ENCODE measurements around the gene APPL1.

The APPL1 gene

DNA sequence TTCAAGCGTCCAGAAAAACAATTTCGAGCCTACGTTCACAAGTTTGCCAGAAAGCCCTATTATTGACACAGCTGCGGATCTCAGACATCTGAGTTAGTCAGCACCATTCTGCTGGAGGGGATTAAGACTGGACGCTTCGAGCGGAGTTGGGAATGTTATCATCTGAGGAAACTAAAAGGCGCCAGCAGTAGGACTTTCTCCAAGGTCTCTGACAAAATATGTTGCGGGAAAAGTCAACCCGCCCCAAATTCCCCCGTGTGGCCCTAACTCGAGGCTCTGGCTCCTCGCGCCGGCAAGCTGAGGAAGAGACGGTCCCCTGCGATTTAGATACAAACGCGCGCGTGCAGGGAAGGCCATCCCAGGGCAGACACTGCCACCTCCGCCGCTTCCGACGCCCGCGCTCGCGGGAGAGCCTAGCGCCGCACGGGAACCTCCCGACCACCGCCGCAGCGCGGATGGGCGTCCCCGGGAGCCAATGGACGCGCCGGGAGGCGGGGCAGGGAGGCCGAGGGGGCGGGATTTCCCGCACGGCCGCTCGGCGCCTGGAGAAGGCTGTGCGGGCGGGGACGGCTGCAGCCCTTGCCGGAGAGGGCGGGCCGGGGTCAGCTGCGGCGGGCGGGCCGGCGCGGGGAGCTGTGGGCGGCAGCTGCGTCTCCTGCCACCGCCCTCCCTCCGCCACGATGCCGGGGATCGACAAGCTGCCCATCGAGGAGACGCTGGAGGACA is at the start of gene APPL1:
TSS of gene APPL1 (plus strand) at position 526 of the 726 bp plus-strand sequence. CDS start at position 681, 155 bp downstream.
- DNase-seq (ENCODE audit: low read depth), result no peak
- H3K4me3 ChIP-seq (ENCODE audit: control insufficient read depth, low read depth, low read length), result peak within 1 kb of the TSS; percentile 93
- TF ChIP-seq, protein P1, sequence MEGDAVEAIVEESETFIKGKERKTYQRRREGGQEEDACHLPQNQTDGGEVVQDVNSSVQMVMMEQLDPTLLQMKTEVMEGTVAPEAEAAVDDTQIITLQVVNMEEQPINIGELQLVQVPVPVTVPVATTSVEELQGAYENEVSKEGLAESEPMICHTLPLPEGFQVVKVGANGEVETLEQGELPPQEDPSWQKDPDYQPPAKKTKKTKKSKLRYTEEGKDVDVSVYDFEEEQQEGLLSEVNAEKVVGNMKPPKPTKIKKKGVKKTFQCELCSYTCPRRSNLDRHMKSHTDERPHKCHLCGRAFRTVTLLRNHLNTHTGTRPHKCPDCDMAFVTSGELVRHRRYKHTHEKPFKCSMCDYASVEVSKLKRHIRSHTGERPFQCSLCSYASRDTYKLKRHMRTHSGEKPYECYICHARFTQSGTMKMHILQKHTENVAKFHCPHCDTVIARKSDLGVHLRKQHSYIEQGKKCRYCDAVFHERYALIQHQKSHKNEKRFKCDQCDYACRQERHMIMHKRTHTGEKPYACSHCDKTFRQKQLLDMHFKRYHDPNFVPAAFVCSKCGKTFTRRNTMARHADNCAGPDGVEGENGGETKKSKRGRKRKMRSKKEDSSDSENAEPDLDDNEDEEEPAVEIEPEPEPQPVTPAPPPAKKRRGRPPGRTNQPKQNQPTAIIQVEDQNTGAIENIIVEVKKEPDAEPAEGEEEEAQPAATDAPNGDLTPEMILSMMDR (IDR thresholded peaks at IDR 0.05; ENCODE audit: control insufficient read depth, insufficient read depth, low read depth, low read length, missing control alignments), result no peak

GRCh38 chr3:57179580-57180410 is 47.7 kb upstream of the APPL1 start:
- no peak overlapping the region for H3K4me3 ChIP-seq (ENCODE audit: control insufficient read depth, low read depth, low read length)
- TF ChIP-seq, protein P1 (IDR thresholded peaks at IDR 0.05; ENCODE audit: control insufficient read depth, insufficient read depth, low read depth, low read length, missing control alignments), result peak; percentile 53
- DNase-seq (ENCODE audit: low read depth), result no peak

DNA sequence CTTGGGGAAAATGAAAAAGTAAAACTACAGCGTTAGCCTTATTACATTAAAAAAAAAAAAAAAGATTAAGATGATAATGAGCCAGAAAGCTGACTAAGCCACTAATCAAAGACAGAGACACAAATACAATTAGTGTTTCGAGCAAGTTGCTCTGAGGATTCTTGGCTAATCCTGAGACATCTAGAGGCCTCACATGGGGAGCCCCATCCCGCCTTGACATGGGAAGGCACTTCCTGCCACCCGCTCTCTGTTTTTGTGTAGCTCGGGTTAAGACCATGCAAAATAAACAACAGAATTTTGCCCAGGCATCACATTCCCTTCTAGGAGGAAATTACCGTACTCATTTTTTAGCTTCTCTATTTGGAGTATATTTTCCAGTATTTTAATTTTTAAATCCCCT is 43.0 kb upstream of the APPL1 start:
- no peak overlapping the region for H3K4me3 ChIP-seq (ENCODE audit: control insufficient read depth, low read depth, low read length)
- DNase-seq (ENCODE audit: low read depth), result no peak
- TF ChIP-seq, protein P1 (IDR thresholded peaks at IDR 0.05; ENCODE audit: control insufficient read depth, insufficient read depth, low read depth, low read length, missing control alignments), result no peak

- no peak overlapping the region for H3K4me3 ChIP-seq (ENCODE audit: control insufficient read depth, low read depth, low read length)
- no peak for DNase-seq (ENCODE audit: low read depth)
- TF ChIP-seq, protein P1 (IDR thresholded peaks at IDR 0.05; ENCODE audit: control insufficient read depth, insufficient read depth, low read depth, low read length, missing control alignments), result no peak
These were observed 35.5 kb upstream of the APPL1 start for GRCh38 chr3:57192028-57192427.

- H3K4me3 ChIP-seq (ENCODE audit: control insufficient read depth, low read depth, low read length), result no peak overlapping the region
- TF ChIP-seq, protein P1 (IDR thresholded peaks at IDR 0.05; ENCODE audit: control insufficient read depth, insufficient read depth, low read depth, low read length, missing control alignments), result no peak
- DNase-seq (ENCODE audit: low read depth), result no peak
These were observed 32.9 kb upstream of the APPL1 start for GRCh38 chr3:57194641-57195040.

DNA sequence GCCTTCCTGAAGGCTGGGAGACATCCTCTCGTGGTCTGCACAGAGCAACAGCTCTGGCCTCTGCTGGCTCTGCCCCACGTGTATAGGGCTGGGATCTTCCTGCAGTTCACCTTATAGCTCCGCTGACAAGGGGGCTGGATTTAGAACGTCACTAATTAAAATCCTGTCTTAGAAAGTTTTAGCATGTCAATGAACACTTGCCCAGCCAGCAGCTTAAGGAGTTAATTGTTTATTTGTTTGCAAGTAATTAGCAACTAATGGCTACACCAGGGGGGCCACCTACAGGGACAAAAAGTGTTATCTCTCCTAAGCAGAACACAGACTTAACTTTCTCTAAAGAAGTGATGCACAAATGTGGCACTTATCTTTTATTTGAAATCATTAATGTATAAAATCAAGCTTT is 27.6 kb upstream of the APPL1 start, which contains the start of gene HESX1:
TSS of gene HESX1 (minus strand) at position 84 of the 403 bp plus-strand sequence. CDS start at position 24, 60 bp downstream.
- no peak for DNase-seq (ENCODE audit: low read depth)
- no peak within 1 kb of the TSS for H3K4me3 ChIP-seq (ENCODE audit: control insufficient read depth, low read depth, low read length)
- TF ChIP-seq, protein P1 (IDR thresholded peaks at IDR 0.05; ENCODE audit: control insufficient read depth, insufficient read depth, low read depth, low read length, missing control alignments), result no peak
